ENCODE results near the gene TIPARP.
"Not testable (repeated sequence)": the region's sequence is repeated elsewhere in the genome, so short reads cannot be mapped to it uniquely, and the experiment has no call there.

Gene TIPARP

GRCh38 chr3:156646958-156647357 is 27.4 kb upstream of the TIPARP start:
- DNase-seq (ENCODE audit: low spot score), result no peak

GRCh38 chr3:156648086-156648485 is 26.3 kb upstream of the TIPARP start:
- DNase-seq (ENCODE audit: low spot score), result no peak

DNA sequence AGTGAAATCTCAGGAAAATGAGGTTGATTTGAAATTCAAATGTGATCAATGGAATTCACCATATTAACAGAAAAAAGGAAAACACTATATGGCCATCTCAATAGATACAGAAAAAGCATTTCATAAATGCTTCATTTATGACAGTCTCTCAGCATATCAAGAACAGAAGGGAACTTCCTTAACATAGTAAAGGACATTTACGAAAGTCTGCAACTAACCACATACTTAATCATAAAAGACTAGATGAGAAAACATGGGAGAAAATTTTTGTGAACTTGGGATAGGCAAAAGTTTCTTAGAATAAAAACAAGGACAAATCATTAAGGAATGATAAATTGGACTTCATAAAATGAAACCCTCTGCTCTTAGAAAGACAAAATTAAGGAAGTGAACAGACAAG is 24.7 kb upstream of the TIPARP start:
- DNase-seq (ENCODE audit: low spot score), result no peak

GRCh38 chr3:156652661-156653060 is 21.7 kb upstream of the TIPARP start:
- not testable (repeated sequence) for DNase-seq (ENCODE audit: low spot score)

GRCh38 chr3:156654834-156655233 is 19.6 kb upstream of the TIPARP start:
- DNase-seq (ENCODE audit: low spot score), result no peak

DNA sequence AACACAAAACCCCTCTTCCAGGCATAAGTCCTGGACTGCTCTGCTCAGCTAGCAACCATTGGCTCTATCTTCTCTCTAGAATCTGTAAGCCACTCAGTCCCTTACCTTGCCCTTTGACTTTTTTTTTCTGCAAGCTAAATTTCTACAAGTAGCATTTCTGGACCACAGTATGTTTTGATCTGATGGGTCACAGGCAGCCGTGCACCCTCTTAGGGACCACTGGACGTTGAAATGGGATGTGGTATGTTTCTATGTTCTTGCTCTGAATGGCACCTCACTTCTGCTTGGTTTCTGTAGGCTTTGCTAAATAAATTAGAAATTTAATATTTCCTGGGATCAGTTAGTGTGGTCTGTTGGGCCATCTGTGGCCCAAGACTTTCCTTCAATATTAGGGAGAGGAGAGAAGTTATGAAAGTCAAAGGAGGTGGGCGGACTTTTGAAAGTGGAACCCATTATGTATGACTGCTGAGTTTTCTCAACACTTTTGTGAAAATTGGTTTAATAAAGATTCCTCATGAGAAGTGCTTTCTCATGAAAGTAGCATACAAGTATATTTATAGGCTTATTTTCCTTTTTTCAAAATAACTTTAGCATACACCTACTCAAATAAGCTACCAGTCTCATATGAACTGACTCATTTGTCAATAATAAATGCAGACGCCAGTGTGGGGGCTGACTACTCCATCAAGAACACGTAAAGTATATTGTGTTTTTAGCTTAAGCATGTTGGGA is 18.4 kb upstream of the TIPARP start:
- DNase-seq (ENCODE audit: low spot score), result no peak

- no peak for DNase-seq (ENCODE audit: low spot score)
Observed at GRCh38 chr3:156657440-156657839, 16.9 kb upstream of the TIPARP start.

- no peak for DNase-seq (ENCODE audit: low spot score)
Observed at GRCh38 chr3:156657862-156658731, 16.3 kb upstream of the TIPARP start.

DNA sequence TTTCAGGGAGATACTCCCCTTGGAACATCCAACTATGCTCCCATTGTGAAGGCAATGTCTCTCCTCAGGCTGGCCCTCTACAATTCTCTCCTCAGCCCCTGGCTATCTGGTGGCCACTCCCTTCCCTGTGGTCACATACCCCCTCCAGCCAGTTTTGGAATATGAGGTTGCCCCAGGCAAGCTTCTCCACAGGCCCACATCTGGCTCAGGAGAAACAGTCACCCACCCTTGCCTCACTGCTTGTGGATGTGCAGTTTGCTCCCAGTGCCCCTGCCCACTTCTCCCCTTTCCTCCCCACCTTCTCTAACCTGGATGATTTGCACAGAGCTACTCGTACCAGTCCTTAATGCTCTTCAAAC is 15.7 kb upstream of the TIPARP start:
- DNase-seq (ENCODE audit: low spot score), result no peak

DNA sequence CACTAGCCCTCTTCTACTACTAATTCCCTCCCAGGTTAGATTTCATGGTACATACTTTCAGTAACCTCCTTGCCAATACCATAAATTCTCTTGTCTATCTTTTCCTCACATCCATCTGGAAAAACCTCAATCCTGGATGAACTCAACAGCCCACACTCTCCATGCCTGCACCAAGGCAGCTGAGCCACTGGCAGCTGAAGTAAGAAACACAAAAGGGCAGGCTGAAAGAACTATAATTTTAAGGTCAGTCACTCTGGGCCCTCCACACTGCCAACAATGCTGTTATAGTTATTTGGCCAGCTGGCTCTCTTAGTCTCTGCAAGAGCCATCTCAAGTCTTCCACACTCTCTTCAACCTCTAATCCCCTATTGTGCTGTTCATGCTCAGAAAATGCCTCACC is 15.1 kb upstream of the TIPARP start:
- no peak for DNase-seq (ENCODE audit: low spot score)

GRCh38 chr3:156661155-156661554 is 13.2 kb upstream of the TIPARP start:
- DNase-seq (ENCODE audit: low spot score), result no peak

GRCh38 chr3:156664011-156664830 is 10.2 kb upstream of the TIPARP start:
- DNase-seq (ENCODE audit: low spot score), result no peak

GRCh38 chr3:156664831-156665178 is 9.6 kb upstream of the TIPARP start:
- no peak for DNase-seq (ENCODE audit: low spot score)

DNA sequence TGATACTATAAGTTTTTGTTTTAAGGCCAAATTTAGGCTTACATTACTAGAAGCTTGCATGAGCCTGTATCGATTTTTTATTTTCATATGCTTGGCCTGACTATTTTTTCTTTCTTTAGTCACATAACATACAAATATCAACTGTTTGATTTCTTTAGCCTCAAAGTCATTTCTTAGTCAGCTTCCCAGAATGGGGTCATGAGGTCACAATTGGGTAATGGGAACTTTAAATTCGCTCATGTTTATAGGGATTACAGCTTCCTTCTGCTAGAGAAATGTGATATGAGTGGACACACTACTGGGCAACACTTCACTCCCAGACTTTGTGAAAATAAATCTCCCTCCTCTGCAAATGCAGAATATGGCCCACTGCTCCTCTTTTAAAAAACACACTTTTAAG is 9.1 kb upstream of the TIPARP start:
- DNase-seq (ENCODE audit: low spot score), result no peak

DNA sequence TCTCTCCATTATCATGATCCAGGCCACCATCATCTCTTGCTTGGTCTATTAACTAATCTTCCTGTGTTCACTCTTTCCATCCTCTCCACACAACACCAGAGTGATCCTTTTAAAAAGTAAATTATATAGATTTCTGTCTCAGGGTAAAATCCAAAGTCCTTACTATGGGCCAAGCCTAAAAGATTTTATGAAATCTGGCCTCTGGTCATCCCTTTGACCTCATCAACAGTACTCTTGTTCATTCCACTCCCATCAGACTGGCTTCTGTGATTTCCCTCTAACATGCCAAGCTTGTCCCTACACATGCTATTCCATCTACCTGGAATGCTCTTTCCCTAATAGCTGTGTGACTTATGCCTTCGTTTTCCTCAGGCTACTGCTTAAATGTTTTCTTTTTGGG is 8.3 kb upstream of the TIPARP start:
- no peak for DNase-seq (ENCODE audit: low spot score)

GRCh38 chr3:156668073-156668763 is 6.2 kb upstream of the TIPARP start:
- no peak for DNase-seq (ENCODE audit: low spot score)

GRCh38 chr3:156670077-156670476 is 4.3 kb upstream of the TIPARP start:
- no peak for DNase-seq (ENCODE audit: low spot score)

DNA sequence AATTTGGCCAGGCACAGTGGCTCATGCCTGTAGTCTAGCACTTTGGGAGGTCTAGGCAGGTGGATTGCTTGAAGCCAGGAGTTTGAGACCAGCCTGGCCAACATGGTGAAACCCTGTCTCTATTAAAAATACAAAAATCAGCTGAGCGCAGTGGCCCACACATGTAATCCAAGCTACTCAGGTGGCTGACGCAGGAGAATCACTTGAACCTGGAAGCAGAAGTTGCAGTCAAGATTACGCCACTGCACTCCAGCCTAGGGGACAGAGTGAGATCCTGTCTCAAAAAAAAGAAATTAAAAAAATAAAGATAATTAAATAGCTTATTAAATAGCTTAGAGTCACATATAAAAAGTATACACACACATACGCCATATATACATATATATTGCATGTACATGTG is 3.7 kb upstream of the TIPARP start:
- DNase-seq (ENCODE audit: low spot score), result no peak

- DNase-seq (ENCODE audit: low spot score), result no peak
Observed at GRCh38 chr3:156673732-156674045, 701 bp upstream of the TIPARP start.

GRCh38 chr3:156674911-156675829 is 780 bp downstream of the TIPARP start:
- DNase-seq (ENCODE audit: low spot score), result peak; percentile 61

All from SK-N-DZ (cell line).